Activated gamma-delta T cell (primary cell): Measurements from ENCODE around the gene RTBDN.

Experiments used
- DNase-seq: peaks from one replicate; lab custom pipeline; 2025; lab: John Stamatoyannopoulos, UW

The RTBDN gene

DNA sequence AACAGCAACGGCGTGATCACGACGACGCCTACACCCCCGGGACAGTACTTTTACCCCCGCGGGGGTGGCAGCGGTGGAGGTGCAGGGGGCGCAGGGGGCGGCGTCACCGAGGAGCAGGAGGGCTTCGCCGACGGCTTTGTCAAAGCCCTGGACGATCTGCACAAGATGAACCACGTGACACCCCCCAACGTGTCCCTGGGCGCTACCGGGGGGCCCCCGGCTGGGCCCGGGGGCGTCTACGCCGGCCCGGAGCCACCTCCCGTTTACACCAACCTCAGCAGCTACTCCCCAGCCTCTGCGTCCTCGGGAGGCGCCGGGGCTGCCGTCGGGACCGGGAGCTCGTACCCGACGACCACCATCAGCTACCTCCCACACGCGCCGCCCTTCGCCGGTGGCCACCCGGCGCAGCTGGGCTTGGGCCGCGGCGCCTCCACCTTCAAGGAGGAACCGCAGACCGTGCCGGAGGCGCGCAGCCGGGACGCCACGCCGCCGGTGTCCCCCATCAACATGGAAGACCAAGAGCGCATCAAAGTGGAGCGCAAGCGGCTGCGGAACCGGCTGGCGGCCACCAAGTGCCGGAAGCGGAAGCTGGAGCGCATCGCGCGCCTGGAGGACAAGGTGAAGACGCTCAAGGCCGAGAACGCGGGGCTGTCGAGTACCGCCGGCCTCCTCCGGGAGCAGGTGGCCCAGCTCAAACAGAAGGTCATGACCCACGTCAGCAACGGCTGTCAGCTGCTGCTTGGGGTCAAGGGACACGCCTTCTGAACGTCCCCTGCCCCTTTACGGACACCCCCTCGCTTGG lies 42.1 kb downstream of the RTBDN start:
- peak; percentile 63 for DNase-seq

DNA sequence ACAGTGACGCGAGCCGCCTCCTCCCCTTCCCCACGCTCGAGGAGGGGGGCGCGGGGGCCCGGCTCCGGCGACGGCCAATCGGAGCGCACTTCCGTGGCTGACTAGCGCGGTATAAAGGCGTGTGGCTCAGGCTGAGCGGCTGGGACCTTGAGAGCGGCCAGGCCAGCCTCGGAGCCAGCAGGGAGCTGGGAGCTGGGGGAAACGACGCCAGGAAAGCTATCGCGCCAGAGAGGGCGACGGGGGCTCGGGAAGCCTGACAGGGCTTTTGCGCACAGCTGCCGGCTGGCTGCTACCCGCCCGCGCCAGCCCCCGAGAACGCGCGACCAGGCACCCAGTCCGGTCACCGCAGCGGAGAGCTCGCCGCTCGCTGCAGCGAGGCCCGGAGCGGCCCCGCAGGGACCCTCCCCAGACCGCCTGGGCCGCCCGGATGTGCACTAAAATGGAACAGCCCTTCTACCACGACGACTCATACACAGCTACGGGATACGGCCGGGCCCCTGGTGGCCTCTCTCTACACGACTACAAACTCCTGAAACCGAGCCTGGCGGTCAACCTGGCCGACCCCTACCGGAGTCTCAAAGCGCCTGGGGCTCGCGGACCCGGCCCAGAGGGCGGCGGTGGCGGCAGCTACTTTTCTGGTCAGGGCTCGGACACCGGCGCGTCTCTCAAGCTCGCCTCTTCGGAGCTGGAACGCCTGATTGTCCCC lies 42.9 kb downstream of the RTBDN start, which contains the start of gene JUNB:
Gene JUNB, plus strand, starts transcription at position 142 of the 706 bp plus-strand sequence. Its CDS starts 286 bp downstream, at position 428.
- DNase-seq, result peak; percentile 97

DNA sequence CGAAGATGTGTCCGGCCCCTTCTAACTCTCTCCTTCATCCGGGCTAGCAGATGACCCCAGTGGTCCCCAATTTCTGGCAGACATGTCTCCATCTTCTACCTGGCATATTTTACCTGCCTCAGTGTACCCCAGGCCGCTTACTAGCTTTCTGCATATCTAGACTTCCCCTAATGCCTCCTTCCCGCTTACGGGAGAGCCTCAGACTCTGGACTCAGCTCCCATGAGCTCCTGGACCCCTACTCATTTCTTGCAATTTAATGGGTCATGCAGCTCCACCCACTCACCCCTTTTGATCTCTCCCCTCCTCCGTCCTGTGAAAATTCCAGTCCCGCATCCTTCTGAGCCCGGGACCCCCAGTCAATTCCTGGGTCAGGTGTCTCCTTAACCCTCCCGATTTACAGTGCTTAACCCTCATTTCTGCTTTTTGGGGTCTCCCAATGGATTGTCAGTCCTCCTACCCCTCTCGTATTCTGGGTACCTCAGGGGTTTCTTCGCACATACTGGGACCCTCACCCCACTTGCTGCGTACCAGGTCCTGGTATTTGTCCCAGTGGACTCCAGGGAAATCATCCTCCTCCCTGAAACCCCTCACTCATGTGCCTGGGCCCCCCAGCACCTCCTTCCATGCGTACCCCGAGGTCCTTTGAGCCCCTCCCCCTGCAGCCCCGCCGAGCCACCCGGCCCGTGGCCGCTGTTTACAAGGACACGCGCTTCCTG lies 43.6 kb downstream of the RTBDN start:
- no peak for DNase-seq

DNA sequence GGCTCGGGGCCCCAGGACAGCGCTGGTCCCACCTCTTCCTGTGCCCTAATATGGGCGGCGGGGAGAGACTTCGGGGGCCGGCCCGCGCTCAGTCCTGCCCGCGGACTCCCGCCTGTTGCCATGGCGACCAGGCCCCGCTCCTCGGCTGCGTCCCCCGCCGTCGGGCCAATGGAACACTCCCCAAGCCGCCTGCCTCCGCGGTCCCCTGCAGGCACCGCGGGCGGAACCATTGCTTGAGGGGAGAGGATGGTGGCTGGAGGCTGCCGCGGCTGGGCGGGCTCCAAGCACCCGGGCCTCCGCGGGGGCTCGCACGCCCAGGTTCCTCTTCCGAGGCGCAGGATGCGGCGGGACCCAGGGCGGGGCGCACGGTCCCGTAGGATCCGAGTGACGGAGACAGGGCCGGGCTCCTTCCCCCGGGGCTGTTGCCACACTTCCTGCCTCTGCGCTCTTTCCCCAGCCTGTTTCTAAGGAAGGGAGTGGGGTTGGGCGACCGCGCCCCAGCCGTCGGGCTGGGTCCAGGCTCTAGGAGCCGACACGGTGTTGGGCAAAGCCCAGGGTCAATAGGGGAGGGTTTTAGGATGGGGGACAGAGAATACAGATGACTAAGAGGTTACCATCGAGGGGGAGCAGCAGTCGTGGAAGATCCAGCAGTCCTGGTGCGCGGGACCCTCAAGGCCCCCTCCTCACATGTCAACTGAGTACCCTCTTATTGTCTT lies 44.3 kb downstream of the RTBDN start:
- DNase-seq, result peak; percentile 95

DNA sequence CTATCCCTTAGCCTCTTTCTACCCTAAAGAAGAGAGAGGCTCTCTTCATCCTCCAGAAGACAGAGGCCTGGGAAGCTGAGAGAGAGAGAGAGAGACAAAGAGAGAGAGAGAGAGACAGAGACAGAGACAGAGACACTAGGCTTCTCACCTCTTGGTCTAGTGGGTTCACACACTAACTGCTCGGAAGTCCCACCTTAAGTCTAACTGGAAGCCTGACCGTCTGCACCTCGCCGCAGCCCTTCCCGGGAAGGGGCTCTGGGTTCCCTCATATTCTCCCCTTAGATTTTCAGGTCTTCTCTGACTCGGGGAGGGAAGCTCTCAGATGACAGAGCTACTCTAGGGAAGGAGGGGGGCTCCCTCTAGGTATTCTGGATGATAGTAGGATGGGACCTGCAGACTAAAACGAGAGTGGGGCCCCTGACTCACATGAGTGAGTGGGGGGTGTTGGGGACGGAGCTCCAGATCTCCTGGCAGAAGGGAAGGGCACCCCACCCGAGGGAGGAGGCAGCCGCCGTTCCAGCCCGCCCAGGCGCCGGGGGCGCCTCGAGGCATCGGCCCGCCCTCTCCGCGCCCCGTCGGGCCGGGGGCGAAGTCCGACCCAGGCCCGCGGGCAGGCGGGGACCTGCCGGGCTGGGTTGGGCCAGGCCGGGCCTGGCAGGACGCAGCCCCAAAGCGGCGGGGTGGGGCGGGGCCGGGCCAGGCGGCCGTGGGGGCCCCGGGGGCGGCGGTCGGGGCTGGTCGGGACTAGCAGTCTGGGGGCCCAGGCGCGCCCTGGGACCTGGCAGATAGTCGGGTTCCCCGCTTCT lies 45.1 kb downstream of the RTBDN start:
- DNase-seq, result no peak

DNA sequence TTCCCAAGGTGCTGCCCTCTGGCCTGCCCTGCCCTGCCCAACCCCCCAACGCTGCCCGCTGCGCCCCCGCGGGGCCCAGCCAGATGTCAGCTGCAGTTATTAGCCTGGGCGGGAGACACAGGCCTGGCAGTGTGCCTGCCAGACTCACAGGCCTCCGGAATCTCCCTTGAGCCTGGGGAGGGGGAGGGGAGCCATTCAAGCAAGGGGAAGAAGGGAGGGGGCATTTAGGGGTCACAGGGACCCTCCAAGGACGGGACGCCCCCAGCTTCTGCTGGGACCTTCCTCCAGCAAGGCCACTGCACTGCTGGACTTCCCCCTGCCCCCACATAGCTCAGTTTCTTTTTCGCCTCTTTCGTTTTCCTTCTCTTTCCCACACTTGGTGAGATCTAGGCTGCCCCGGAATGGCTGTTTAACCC lies 45.7 kb downstream of the RTBDN start:
- DNase-seq, result no peak

DNA sequence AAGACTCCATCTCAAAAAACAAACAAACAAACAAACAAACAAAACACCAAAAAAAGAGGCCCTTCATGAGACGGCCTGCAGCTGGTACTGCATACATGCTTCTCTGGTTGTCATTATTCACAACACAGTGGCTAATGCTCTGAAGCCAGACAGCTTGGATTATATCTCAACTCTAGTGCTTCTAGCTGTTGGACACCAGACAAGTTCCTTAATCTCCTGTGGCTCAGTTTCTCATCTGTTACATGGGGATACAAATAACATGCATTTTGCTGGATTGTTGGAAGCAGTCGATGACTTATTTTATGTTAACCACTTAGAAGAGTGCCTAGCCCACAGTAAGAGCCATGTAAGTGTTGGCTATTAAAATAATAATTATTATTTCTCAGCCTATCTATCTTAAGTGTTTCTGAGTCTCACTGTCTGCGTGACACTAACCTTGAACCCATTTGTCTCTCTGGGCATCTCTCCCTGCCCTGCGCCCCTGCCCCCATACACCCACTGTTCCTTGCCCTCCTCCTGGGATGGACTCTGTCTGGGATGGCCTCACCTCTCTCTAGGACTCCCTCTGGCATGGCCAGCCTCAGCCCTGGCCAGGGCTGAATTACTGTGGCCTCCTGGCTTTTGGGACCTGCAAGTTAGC lies 46.2 kb downstream of the RTBDN start:
- no peak for DNase-seq

DNA sequence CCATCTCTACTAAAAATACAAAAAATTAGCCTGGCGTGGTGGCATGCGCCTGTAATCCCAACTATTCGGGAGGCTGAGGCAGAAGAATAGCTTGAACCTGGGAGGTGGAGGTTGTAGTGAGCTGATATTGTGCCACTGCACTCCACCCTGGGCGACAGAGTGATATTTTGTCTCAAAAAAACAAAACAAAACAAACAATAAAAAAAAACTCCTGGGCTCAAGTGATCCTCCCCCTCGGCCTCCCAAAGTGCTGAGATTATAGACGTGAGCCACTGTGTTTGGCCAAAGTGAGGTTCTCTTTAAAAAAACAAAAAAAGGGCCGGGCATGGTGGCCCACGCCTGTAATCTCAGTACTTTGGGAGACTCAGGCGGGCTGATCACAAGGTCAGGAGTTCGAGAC lies 46.9 kb downstream of the RTBDN start:
- DNase-seq, result no peak

DNA sequence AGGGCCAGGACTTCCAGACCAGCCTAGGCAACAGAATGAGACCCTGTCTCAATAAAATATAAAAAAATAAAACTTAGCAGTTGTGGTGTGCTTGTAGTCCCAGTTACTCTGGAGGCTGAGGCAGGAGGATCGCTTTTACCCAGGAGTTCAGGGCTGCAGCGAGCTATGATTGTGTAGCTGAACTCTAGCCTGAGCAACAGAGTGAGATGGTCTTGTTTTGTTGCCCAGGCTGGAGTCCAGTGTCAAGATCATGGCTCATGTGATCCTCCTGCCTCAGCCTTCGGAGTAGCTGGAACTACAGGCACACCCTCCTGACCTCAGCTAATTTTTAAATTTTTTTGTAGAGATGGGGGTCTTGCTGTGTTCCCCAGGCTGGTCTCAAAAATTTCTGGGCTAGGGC lies 47.4 kb downstream of the RTBDN start:
- DNase-seq, result no peak

DNA sequence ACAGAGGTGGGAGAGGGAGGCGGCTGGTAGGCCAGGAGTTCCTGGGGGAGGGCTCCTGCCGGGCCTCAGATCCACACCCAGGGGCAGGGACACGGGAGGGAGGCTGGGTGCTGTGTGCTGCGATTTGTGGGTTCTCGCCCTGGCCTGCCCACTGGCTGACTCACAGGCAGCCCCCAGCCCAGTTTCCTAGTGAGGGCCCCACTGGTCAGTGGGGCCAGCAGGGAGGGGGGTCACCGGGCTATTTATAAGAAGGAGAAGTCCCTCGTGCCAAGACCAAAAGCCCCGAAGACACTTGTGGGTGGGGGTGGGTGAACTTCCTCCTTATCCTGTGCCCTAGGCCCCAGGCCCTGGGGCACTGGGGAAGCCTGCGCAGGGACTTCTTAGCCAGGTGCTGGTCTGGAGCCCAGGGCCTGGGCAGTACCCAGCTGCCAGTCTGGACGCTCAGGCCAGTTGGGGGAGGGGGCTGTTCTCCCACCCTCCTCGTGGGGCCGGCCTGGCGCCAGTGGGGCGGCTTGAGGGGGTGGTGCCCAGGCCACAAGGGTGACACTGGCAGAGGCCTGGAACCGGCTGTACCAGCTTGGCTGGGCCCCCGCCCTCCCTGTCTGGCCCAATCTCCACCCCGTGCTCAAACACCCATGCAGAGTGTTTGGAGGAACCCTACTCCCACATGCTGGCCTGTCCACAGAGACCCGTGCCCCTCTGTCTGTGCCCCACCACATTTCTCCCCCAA lies 48.1 kb downstream of the RTBDN start:
- no peak for DNase-seq

DNA sequence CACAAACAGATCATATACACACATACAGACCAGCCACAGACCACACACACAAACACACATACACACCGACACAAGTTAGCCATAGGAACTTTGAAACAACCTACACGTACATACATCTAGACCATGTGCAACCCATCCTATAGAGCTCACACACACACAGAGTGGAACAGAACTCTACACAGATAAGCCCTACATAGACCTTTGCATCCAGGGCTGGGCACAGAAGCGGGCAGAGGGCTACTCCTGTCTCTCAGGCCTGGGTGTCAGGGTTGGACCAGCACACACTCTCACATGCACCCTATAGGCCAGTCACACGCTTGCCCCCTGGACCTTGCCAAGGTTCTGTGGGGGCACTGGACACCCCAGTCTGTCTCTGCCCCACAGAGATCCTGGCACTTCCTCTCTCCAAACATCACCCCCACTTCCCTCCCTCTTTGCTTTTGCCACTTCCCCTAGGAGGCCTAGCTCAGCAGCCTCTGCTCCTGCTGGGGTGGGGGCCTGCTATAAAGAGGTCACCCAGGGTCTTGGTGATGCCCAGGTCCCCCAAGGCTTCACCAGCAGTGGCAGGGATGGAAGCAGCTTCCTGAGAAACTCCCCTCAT lies 48.8 kb downstream of the RTBDN start:
- no peak for DNase-seq

DNA sequence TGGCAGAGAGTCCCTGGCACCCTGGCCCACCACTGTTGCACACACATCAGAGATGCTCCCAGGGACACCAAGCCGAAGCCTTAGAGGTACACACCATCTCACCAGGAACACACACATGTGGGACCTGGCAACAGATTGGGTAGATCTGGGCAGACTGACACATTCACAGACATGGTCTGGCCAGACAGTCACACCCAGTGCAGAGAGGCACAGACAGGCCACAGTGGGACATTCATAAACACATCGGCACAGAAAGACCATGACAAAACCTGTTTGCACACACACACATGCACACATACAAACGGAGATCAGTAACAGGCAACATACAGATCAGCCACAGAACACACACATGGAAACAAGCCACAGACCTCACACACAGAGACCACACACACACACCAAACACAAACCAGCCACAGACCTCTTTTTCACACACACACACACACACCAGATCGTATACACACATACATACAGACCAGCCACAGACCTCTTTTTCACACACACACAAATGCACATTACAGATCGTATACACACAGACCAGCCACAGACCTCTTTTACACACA lies 49.4 kb downstream of the RTBDN start:
- DNase-seq, result no peak

DNA sequence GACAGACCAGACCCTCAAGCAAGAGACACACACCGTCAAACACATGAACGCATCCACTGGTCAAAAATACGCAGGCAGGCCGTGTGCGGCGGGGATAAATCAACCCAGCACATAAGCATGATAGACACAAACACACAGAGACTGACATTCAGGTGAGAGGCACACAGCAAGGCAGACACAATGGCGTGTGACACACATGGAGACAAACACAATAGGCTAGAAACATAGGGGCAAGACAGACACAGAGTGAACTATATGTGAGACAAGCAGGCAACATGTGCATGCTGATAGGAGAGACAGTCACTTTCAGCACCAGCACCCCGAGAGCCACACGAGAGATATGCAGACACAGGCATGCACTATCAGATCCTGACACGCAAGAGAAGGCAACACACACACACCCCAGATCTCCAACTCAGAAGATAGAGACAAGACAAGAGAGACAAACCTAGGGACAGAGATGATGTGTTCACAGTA lies 49.9 kb downstream of the RTBDN start:
- DNase-seq, result no peak

DNA sequence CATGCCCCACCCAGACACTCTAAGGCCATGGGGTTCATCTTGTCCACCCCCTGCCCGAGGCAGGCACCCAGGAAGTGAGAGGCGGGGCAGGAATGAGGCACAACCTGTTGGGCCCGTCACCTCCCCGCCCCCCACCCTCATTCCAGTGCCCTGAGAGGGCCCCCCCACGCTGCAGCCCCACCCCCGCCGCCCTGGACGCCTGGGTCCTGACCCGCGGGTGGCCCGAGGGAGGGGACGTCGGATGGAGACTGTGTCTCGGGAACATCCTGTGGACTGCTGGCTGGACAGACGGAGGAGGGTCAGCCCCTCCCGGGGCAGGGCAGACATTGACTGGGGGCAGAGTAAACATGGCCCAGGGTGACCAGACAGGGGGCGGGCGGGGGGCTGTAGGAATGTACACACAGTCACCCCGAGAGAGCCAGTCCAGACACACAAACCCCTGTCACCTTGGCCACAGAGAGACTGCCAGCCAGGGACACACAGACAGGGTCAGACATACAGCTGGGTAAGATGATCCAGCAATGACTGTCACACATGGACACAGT lies 50.5 kb downstream of the RTBDN start:
- DNase-seq, result no peak

DNA sequence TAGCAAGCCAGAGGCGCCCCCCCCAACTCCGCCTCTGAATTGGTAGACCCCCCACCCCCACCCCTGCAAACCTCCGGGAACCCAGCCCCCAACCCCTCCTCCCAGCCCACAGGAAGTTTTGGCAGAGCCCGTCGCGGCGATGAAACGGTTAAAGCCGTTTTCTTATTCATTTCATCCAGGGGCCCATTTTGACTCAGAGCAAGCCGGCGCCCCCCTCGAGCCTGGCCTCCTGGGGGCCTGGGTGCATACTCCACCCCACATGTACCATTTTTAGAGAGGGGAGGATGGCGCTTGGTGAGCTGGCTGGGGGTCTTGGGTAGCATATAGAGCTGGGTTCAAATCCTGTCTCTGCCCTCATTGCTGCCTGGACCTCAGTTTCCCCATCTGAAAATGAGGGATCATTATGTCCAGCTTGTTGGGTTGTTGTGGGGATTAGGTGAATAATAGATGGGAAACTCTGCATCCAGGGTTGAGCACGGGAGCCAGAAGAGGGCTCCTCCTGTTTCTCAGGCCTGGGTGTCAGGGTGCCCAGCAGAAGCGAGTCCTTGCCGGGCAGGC lies 51.0 kb downstream of the RTBDN start:
- no peak for DNase-seq

DNA sequence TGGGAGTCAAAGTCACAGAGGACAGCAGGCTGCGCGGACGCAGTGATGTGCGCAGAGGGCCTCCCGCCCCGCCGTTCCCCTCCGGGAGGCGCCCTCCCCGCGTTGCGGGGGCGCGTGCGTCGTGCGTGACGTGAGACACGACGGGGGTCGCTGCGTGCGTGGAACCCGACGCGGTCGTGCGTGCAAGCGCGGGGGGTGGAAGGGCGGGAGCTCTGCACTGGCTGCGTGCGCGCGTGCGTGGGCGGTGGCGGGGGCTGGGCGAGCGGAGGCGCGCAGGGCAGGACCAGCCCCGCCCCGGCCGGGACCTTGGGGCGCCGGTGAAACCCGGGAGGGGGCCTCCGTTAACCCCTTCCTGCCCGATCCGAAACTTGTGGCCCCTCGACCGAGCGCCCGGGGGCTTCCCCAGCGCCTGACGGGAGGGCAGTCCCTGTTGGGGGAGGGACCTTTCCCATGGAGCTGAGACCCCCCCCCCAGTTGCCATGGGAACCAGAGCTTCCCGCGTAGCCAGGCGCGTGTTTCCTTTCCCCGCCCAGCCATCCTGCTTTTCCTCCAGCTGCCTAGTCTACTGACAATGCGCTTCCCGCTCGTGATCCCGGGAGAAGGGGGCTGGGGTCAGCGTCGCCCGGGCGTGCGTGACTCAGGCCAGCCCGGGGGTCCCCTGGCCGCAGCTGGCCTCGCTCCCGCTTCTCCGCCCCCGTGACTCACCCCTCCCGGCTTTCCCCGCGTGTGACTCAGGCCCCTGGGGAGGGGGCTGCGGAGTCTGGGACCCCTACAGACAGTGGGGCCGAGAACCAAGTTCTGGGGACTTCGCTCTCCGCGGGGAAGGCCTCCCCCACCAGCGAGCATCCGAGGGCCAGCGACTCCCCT lies 51.7 kb downstream of the RTBDN start:
- DNase-seq, result peak; percentile 95

DNA sequence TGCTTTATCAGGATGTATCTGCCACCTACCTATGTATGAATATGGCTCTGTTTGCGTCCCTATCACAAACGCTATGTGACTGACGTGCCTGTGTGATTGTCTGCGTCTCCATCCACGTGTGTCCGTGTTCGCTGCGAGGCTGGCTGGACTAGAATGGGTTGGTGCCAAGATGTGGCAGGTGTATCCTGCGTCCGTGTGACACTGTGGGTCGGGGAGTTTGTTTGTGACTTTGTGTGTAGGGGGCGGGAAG lies 52.3 kb downstream of the RTBDN start:
- no peak for DNase-seq
